Upper lobe of right lung (tissue), 1 donor: ENCODE data around the gene SIRPB2. TPM values are rescaled to one million over a fixed set of nuclear protein-coding genes. Genes with fewer than 3 reads are reported as not detected.

Experiments used
- ATAC-seq: fragments of 200-7000 bp; cut with Tn5 transposase; one replicate; pipeline ENCODE4 v1.9.1; 2020; ENCODE audit warnings: mild to moderate bottlenecking, moderate library complexity
- DNase-seq: peaks from one replicate; pipeline ENCODE4 v3.0.0-alpha.2; 2020
- H3K27ac ChIP-seq: fragments of 200-600 bp; one replicate; pipeline ENCODE4 v1.8.0; 2022
- H3K27me3 ChIP-seq: fragments of 200-600 bp; one replicate; pipeline ENCODE4 v1.8.0; 2022; ENCODE audit warnings: mild to moderate bottlenecking
- H3K36me3 ChIP-seq: fragments of 200-600 bp; one replicate; pipeline ENCODE4 v1.8.0; 2022
- H3K4me1 ChIP-seq: fragments of 200-600 bp; one replicate; pipeline ENCODE4 v1.8.0; 2022
- H3K4me3 ChIP-seq: fragments of 200-600 bp; one replicate; pipeline ENCODE4 v1.8.0; 2022; ENCODE audit warnings: mild to moderate bottlenecking
- H3K9me3 ChIP-seq: fragments of 200-600 bp; one replicate; pipeline ENCODE4 v1.8.0; 2022
- intact Hi-C: fragments of 100-400 bp; cut with DNase I; formaldehyde crosslinking; loops from one replicate; pipeline ENCODE4 v1.11.0; 2022
- total RNA-seq: library from RNA; stranded (reverse); fragmentation: NEBNext Ultra II Directional; extraction: Animal tissue kit (Norgen Biotek cat#: 25700); gene quantifications from one replicate; pipeline ENCODE4 v1.2.1, GENCODE V29; 2021
- TF ChIP-seq, protein P1 (sequence below): fragments of 200-600 bp; IDR thresholded peaks from one replicate; pipeline ENCODE4 v1.8.0; 2022; ENCODE audit warnings: antibody characterized with exemption
- donor health status: DM: no; HTN: yes; CAD: no; lungs with severe emphysema.

SIRPB2 gene
- total RNA-seq, 1 donor from 2014 or later, result 14.3 TPM

- DNase-seq, result no peak
- Histone ChIP-seq H3K36me3 (peaks cover 100% of the 10 kb centered on the region), H3K4me3 (no peak overlapping the region), H3K27ac (no peak overlapping the region), H3K27me3 (no peaks in the 10 kb centered on the region), H3K9me3 (no peaks in the 10 kb centered on the region), H3K4me1 (no peaks in the 10 kb centered on the region)
- no peak for ATAC-seq
- TF ChIP-seq, protein P1, sequence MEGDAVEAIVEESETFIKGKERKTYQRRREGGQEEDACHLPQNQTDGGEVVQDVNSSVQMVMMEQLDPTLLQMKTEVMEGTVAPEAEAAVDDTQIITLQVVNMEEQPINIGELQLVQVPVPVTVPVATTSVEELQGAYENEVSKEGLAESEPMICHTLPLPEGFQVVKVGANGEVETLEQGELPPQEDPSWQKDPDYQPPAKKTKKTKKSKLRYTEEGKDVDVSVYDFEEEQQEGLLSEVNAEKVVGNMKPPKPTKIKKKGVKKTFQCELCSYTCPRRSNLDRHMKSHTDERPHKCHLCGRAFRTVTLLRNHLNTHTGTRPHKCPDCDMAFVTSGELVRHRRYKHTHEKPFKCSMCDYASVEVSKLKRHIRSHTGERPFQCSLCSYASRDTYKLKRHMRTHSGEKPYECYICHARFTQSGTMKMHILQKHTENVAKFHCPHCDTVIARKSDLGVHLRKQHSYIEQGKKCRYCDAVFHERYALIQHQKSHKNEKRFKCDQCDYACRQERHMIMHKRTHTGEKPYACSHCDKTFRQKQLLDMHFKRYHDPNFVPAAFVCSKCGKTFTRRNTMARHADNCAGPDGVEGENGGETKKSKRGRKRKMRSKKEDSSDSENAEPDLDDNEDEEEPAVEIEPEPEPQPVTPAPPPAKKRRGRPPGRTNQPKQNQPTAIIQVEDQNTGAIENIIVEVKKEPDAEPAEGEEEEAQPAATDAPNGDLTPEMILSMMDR, result no peak
- intact Hi-C loops, result no loop called here
Observed at GRCh38 chr20:1450926-1451491, 40.2 kb downstream of the SIRPB2 start.

GRCh38 chr20:1449370-1449769, 41.9 kb downstream of the SIRPB2 start:
- H3K27ac ChIP-seq, result no peak overlapping the region
- DNase-seq (no peak), ATAC-seq (no peak)
- intact Hi-C loops, result no loop called here
- H3K4me3 ChIP-seq, result no peak overlapping the region
- H3K27me3 ChIP-seq, result no peaks in the 10 kb centered on the region
- no peaks in the 10 kb centered on the region for H3K4me1 ChIP-seq
- peaks cover 100% of the 10 kb centered on the region for H3K36me3 ChIP-seq
- TF ChIP-seq, protein P1, result no peak
- no peaks in the 10 kb centered on the region for H3K9me3 ChIP-seq

- Histone ChIP-seq H3K4me3 (no peak overlapping the region), H3K9me3 (no peaks in the 10 kb centered on the region), H3K4me1 (no peaks in the 10 kb centered on the region), H3K27ac (no peak overlapping the region), H3K36me3 (peaks cover 100% of the 10 kb centered on the region), H3K27me3 (no peaks in the 10 kb centered on the region)
- no peak for ATAC-seq
- intact Hi-C loops, result no loop called here
- TF ChIP-seq, protein P1, result no peak
- DNase-seq, result no peak
Observed at GRCh38 chr20:1448081-1448620, 43.1 kb downstream of the SIRPB2 start.

GRCh38 chr20:1446536-1446935, 44.7 kb downstream of the SIRPB2 start:
- ATAC-seq, result no peak
- Histone ChIP-seq H3K27me3 (no peaks in the 10 kb centered on the region), H3K4me1 (no peaks in the 10 kb centered on the region), H3K4me3 (no peak overlapping the region), H3K36me3 (peaks cover 100% of the 10 kb centered on the region), H3K9me3 (no peaks in the 10 kb centered on the region), H3K27ac (no peak overlapping the region)
- TF ChIP-seq, protein P1, result no peak
- no peak for DNase-seq
- intact Hi-C loops, result no loop called here

DNA sequence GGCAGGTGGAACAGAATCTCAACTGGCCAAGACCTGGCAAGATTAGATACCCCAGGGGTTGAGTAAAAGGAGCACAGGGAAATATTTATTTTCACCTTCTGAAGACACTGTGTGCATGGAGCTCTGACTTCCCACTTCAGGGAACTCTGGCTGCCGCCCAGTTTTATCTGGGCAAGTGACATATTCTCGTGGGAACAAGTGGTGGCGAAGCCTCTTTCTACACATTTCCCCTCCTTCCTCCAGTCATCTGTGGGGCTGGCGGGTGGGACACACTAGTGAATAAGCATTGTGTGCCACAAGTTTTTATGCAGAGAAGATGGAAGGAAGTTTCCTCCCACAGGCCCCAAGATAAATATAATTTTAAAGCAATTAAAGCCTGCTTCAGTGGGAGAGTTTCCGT, 48.1 kb downstream of the SIRPB2 start:
- DNase-seq (no peak), ATAC-seq (no peak)
- TF ChIP-seq, protein P1, result no peak
- H3K27ac ChIP-seq, result no peak overlapping the region
- no peak overlapping the region for H3K4me3 ChIP-seq
- H3K4me1 ChIP-seq, result no peaks in the 10 kb centered on the region
- peaks cover 72% of the 10 kb centered on the region for H3K36me3 ChIP-seq
- H3K27me3 ChIP-seq, result no peaks in the 10 kb centered on the region
- intact Hi-C loops, result no loop called here
- no peaks in the 10 kb centered on the region for H3K9me3 ChIP-seq

DNA sequence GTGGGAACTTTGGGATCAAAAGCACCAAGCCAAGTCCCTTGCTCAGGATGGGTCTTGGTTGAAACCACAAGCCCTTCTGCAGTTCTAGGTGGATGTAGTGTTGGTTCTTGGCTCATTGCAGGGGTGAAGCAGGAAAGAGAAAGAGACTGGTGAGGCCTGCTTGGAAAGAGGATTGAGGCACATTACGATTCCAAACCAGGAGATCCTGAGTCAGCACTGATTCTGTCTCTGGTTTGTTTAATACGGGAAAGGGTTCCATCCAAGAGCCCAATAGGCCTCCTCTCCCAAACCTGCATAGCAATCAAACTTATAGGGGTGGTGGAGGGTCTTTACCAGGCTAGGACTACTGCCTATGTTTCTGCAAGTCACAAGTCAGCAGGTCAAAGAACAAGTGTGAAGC, 48.9 kb downstream of the SIRPB2 start:
- Histone ChIP-seq H3K36me3 (peaks cover 65% of the 10 kb centered on the region), H3K4me1 (no peaks in the 10 kb centered on the region), H3K27ac (no peak overlapping the region), H3K9me3 (no peaks in the 10 kb centered on the region), H3K4me3 (no peak overlapping the region), H3K27me3 (no peaks in the 10 kb centered on the region)
- TF ChIP-seq, protein P1, result no peak
- intact Hi-C loops, result no loop called here
- DNase-seq, result no peak
- ATAC-seq, result no peak
